NCI-H2081 treated with DMSO at 0.1 percent for 48 hours (cell line): Measurements from ENCODE around the gene PAPSS2.

Experiments used
- DNase-seq: peaks from one replicate; lab custom pipeline; 2025; lab: John Stamatoyannopoulos, UW

The PAPSS2 gene

GRCh38 chr10:87790185-87790584 lies 130.5 kb downstream of the PAPSS2 start:
- DNase-seq: no peak

- DNase-seq: no peak
Observed at GRCh38 chr10:87794285-87794684, 134.6 kb downstream of the PAPSS2 start.
